HepG2 (cell line): ENCODE measurements around the gene IL17C. TPM values are rescaled to one million over a fixed set of nuclear protein-coding genes. Genes with fewer than 3 reads are reported as not detected.

ENCODE experiments used
- CEBPG ChIP-seq: IDR thresholded peaks from 2 replicates; pipeline ENCODE4 v1.6.1; 2016
- DMTF1 ChIP-seq: sonication (generic); formaldehyde crosslinking; IDR thresholded peaks from 2 replicates; pipeline ENCODE4 v1.4.0; 2020; ENCODE audit warnings: mild to moderate bottlenecking, missing genetic modification reagents
- JUNB ChIP-seq: sonication (generic); formaldehyde crosslinking; IDR thresholded peaks from 2 replicates; pipeline ENCODE4 v1.8.0; 2022; ENCODE audit warnings: missing genetic modification reagents, mild to moderate bottlenecking, borderline replicate concordance
- KAT2B ChIP-seq: fragments of 150-350 bp; IDR thresholded peaks from 2 replicates; pipeline ENCODE4 v1.6.1; 2014; ENCODE audit warnings: low read depth, low read length, borderline replicate concordance
- SETDB1 ChIP-seq: sonication (generic); formaldehyde crosslinking; IDR thresholded peaks from 2 replicates; pipeline ENCODE4 v1.5.1; 2020; ENCODE audit warnings: missing genetic modification reagents, mild to moderate bottlenecking, borderline replicate concordance
- SYNCRIP ChIP-seq: fragments of 200-400 bp; formaldehyde crosslinking; IDR thresholded peaks from 2 replicates; pipeline ENCODE4 v1.6.1; 2018; ENCODE audit warnings: mild to moderate bottlenecking, low read depth, low read length; ENCODE audit not compliant: insufficient read depth
- TIGD3 ChIP-seq: sonication (generic); formaldehyde crosslinking; IDR thresholded peaks from 2 replicates; pipeline ENCODE4 v1.5.1; 2020; ENCODE audit warnings: mild to moderate bottlenecking, missing genetic modification reagents, borderline replicate concordance
- USF2 ChIP-seq, 2 experiments: sonication (generic) in 1 of 2; formaldehyde crosslinking in 1 of 2; IDR thresholded peaks; 2 replicates each; pipeline versions ENCODE4 v1.5.1 to v1.6.1; 2011 to 2020; ENCODE audit warnings: borderline replicate concordance in 1 of 2, low read depth in 1 of 2, low read length in 1 of 2, mild to moderate bottlenecking in 1 of 2, missing genetic modification reagents in 1 of 2, moderate library complexity in 1 of 2
- ZBTB37 ChIP-seq: sonication (generic); formaldehyde crosslinking; IDR thresholded peaks from 2 replicates; pipeline ENCODE4 v1.4.0; 2020; ENCODE audit warnings: mild to moderate bottlenecking, missing genetic modification reagents
- ZMYM3 ChIP-seq: sonication (generic); formaldehyde crosslinking; IDR thresholded peaks from 2 replicates; pipeline ENCODE4 v1.5.1; 2020; ENCODE audit warnings: mild to moderate bottlenecking, missing genetic modification reagents
- ZNF350 ChIP-seq: sonication (generic); formaldehyde crosslinking; IDR thresholded peaks from 2 replicates; pipeline ENCODE4 v1.4.0; 2020; ENCODE audit warnings: mild to moderate bottlenecking, low read depth, missing genetic modification reagents, borderline replicate concordance
- ZNF629 ChIP-seq: sonication (generic); formaldehyde crosslinking; conservative IDR thresholded peaks from 2 replicates; pipeline ENCODE4 v1.5.0; 2020; ENCODE audit warnings: missing genetic modification reagents
- ZNF670 ChIP-seq: sonication (generic); formaldehyde crosslinking; IDR thresholded peaks from 2 replicates; pipeline ENCODE4 v1.8.0; 2022; ENCODE audit warnings: mild to moderate bottlenecking, missing genetic modification reagents, borderline replicate concordance
- ZNF687 ChIP-seq: sonication (generic); formaldehyde crosslinking; IDR thresholded peaks from 2 replicates; pipeline ENCODE4 v1.5.1; 2020; ENCODE audit warnings: mild to moderate bottlenecking, missing genetic modification reagents, moderate library complexity
- ZNF773 ChIP-seq: sonication (generic); formaldehyde crosslinking; IDR thresholded peaks from 2 replicates; pipeline ENCODE4 v1.4.0; 2020; ENCODE audit warnings: missing genetic modification reagents, borderline replicate concordance
- polyA plus RNA-seq, 8 experiments: library from polyadenylated mRNA; depleted of rRNA in 3 of 8; stranded (reverse) in 7 of 8; unstranded in 1 of 8; fragments of >200 nt; fragmentation: Illumina TruSeq in 4 of 8; extraction: Trizol in 4 of 8; gene quantifications; 2 replicates each; pipeline versions ENCODE4 v1.2.1 to v1.2.3, GENCODE V29; 2011 to 2016; ENCODE audit warnings: low read depth in 4 of 8, missing spikeins in 1 of 8, mixed read lengths in 1 of 8; ENCODE audit not compliant: insufficient read depth in 1 of 8
- total RNA-seq, 5 experiments: library from RNA; depleted of rRNA; stranded (reverse); fragments of >200 nt; fragmentation: Illumina TruSeq; extraction: Trizol; gene quantifications; 2 replicates each; pipeline ENCODE4 v1.2.3, GENCODE V29; 2016; ENCODE audit warnings: low read depth in 1 of 5

The IL17C gene
- total and polyA plus RNA-seq, 2 of the 13 experiments (the other 11 are each of a cell fraction or from before 2014, with no cell fraction given) = not detected

- TF ChIP-seq ZNF687 (CRISPR knock-in tag) = no peak
- no peak for TF ChIP-seq SYNCRIP
- no peak for TF ChIP-seq ZNF773 (CRISPR knock-in tag)
- TF ChIP-seq ZMYM3 (CRISPR knock-in tag) = no peak
- no peak for TF ChIP-seq JUNB (CRISPR knock-in tag)
- TF ChIP-seq KAT2B = no peak
- no peak for TF ChIP-seq USF2 (IDR thresholded peaks at IDR 0.05; ENCODE audit: low read depth, low read length)
- no peak for TF ChIP-seq USF2 (CRISPR knock-in tag; IDR thresholded peaks at IDR 0.05; ENCODE audit: borderline replicate concordance)
- no peak for TF ChIP-seq TIGD3
- no peak for TF ChIP-seq ZBTB37 (CRISPR knock-in tag)
- no peak for TF ChIP-seq DMTF1
- no peak for TF ChIP-seq CEBPG
- TF ChIP-seq ZNF629 (CRISPR knock-in tag) = no peak
- no peak for TF ChIP-seq SETDB1
- TF ChIP-seq ZNF670 = no peak
- no peak for TF ChIP-seq ZNF350 (CRISPR knock-in tag)
Measured at GRCh38 chr16:88595921-88596320, 42.5 kb upstream of the IL17C start (continued).
